DND-41 (cell line): ENCODE results near the gene PLA2G4B.

Experiments
- ATAC-seq: fragments of 200-7000 bp; cut with Tn5 transposase; 3 replicates; pipeline ENCODE4 v1.9.1; 2021; ENCODE audit warnings: low read depth; ENCODE audit not compliant: insufficient read depth
- DNase-seq: peaks from one replicate; pipeline ENCODE4 v3.0.0-alpha.2; 2020
- H2AFZ ChIP-seq: 2 replicates; pipeline ENCODE4 v1.6.0; 2012; ENCODE audit warnings: low read depth, low read length
- H3K27ac ChIP-seq: 2 replicates; pipeline ENCODE4 v1.5.1; 2012; ENCODE audit warnings: low read length, inconsistent platforms
- H3K27me3 ChIP-seq: fragments of 200-600 bp; sonication (generic); 2 replicates; pipeline ENCODE4 v1.6.0; 2012; ENCODE audit warnings: low read length, mild to moderate bottlenecking, inconsistent platforms; ENCODE audit not compliant: insufficient read depth, poor library complexity
- H3K36me3 ChIP-seq: 2 replicates; pipeline ENCODE4 v1.5.1; 2012; ENCODE audit warnings: low read length, inconsistent platforms; ENCODE audit not compliant: insufficient read depth
- H3K4me1 ChIP-seq: 2 replicates; pipeline ENCODE4 v1.5.1; 2012; ENCODE audit warnings: mild to moderate bottlenecking, low read length; ENCODE audit not compliant: insufficient read depth
- H3K4me2 ChIP-seq: 2 replicates; pipeline ENCODE4 v1.6.0; 2012; ENCODE audit warnings: mild to moderate bottlenecking, moderate library complexity, low read length, inconsistent platforms; ENCODE audit not compliant: insufficient read depth
- H3K4me3 ChIP-seq, 2 experiments: fragments of 200-600 bp in 1 of 2; shearing (Covaris generic) in 1 of 2; 2 replicates each; pipeline ENCODE4 v1.5.1; 2012 to 2016; ENCODE audit warnings: inconsistent platforms in 2 of 2, low read length in 2 of 2, mild to moderate bottlenecking in 2 of 2, low read depth in 1 of 2, moderate library complexity in 1 of 2
- H3K79me2 ChIP-seq: 2 replicates; pipeline ENCODE4 v1.6.0; 2012; ENCODE audit warnings: low read length, inconsistent platforms; ENCODE audit not compliant: insufficient read depth
- H3K9ac ChIP-seq: 2 replicates; pipeline ENCODE4 v1.6.0; 2012; ENCODE audit warnings: low read depth, mild to moderate bottlenecking, inconsistent platforms, low read length, moderate library complexity
- H3K9me3 ChIP-seq: 2 replicates; pipeline ENCODE4 v1.5.1; 2012; ENCODE audit warnings: low read length, moderate library complexity, mild to moderate bottlenecking, inconsistent platforms; ENCODE audit not compliant: insufficient read depth, severe bottlenecking
- H4K20me1 ChIP-seq: 2 replicates; pipeline ENCODE4 v1.6.0; 2012; ENCODE audit warnings: low read length; ENCODE audit not compliant: insufficient read depth
- EZH2 ChIP-seq: IDR thresholded peaks from 3 replicates; pipeline ENCODE4 v1.6.1; 2012; ENCODE audit warnings: borderline replicate concordance, low read depth, mild to moderate bottlenecking, moderate library complexity, low read length, inconsistent platforms; ENCODE audit not compliant: severe bottlenecking
- TF ChIP-seq, protein P1 (sequence below): IDR thresholded peaks from 2 replicates; pipeline ENCODE4 v1.5.1; 2012; ENCODE audit warnings: borderline replicate concordance, low read length, moderate library complexity, mild to moderate bottlenecking; ENCODE audit not compliant: poor library complexity, severe bottlenecking; ENCODE audit errors: extremely low read depth

Gene PLA2G4B

DNA sequence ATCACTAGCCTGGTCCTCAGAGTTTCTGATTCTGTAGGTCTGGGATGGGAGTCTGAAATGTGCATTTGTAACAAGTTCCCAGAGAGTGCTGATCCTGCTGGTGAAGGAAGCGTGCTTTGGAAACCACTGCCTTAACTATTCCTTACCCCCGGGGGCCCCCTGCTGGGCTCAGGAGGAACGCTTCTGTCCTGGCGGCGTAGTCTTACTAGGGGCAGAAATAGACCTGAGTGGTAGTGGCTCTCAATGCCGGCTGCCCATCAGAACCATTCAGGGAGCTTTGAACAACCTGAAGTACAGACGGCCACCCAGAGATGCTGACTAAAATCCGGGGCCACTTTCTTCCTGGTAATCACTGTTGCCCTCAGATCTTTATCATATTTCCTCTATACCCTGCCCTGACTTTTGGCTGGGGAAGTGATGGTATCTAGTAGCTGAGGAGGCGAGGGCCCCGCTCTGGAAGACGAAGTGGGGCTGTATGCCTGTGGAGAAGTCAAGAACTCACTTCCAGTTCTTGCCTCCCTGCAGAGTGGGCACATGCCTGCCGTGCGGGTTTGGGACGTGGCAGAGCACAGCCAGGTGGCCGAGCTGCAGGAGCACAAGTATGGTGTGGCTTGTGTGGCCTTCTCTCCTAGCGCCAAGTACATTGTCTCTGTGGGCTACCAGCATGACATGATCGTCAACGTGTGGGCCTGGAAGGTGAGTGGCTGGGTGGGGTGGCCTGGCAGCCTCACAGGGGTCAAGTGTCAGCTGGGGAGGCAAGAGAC is 27.0 kb upstream of the PLA2G4B start:
- no peak overlapping the region for H2AFZ ChIP-seq

DNA sequence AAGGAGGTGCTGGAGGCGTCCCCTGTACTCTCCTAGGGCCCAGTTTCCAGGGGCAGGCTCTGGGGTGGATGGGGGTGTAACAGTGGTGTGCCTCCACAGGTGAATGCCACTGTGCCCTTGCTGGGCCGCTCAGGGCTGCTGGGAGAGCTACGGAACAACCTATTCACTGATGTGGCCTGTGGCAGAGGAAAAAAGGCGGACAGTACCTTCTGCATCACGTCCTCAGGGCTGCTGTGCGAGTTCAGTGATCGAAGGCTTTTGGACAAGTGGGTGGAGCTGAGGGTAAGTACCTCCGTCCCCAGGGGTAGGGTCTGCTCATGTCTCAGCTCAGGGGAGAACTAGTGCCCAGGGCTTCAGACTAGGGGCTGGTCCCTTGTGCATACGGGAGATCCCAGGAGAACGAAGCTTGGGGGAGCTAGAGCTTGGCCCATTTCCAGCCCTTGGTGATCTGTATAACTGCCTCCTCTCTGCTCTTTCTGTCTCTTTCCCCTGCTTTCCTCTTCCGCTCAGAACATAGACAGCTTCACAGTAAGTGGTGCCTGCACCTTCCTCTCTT is 25.7 kb upstream of the PLA2G4B start:
- DNase-seq (no peak), ATAC-seq (no peak)
- no peak overlapping the region for H3K4me2 ChIP-seq
- no peaks in the 10 kb centered on the region for H3K4me1 ChIP-seq
- H3K27me3 ChIP-seq, result no peaks in the 10 kb centered on the region
- H3K27ac ChIP-seq, result no peak overlapping the region
- no peak overlapping the region for H2AFZ ChIP-seq
- H3K9ac ChIP-seq, result no peak overlapping the region
- peaks cover 47% of the 10 kb centered on the region for H3K36me3 ChIP-seq
- H3K9me3 ChIP-seq, result no peaks in the 10 kb centered on the region
- H4K20me1 ChIP-seq, result no peaks in the 10 kb centered on the region
- no peak overlapping the region for H3K4me3 ChIP-seq
- TF ChIP-seq EZH2, result no peak
- TF ChIP-seq, protein P1, sequence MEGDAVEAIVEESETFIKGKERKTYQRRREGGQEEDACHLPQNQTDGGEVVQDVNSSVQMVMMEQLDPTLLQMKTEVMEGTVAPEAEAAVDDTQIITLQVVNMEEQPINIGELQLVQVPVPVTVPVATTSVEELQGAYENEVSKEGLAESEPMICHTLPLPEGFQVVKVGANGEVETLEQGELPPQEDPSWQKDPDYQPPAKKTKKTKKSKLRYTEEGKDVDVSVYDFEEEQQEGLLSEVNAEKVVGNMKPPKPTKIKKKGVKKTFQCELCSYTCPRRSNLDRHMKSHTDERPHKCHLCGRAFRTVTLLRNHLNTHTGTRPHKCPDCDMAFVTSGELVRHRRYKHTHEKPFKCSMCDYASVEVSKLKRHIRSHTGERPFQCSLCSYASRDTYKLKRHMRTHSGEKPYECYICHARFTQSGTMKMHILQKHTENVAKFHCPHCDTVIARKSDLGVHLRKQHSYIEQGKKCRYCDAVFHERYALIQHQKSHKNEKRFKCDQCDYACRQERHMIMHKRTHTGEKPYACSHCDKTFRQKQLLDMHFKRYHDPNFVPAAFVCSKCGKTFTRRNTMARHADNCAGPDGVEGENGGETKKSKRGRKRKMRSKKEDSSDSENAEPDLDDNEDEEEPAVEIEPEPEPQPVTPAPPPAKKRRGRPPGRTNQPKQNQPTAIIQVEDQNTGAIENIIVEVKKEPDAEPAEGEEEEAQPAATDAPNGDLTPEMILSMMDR, result no peak
- H3K79me2 ChIP-seq, result no peaks in the 10 kb centered on the region

More for the DNA sequence above, 27.0 kb upstream of the PLA2G4B start:
- no peaks in the 10 kb centered on the region for H3K9me3 ChIP-seq
- DNase-seq, result peak; percentile 62
- no peaks in the 10 kb centered on the region for H3K4me1 ChIP-seq
- H3K79me2 ChIP-seq, result no peaks in the 10 kb centered on the region
- no peaks in the 10 kb centered on the region for H4K20me1 ChIP-seq
- peaks cover 35% of the 10 kb centered on the region for H3K36me3 ChIP-seq
- TF ChIP-seq EZH2, result no peak
- TF ChIP-seq, protein P1, result peak; percentile 75
- H3K9ac ChIP-seq, result no peak overlapping the region
- no peak overlapping the region for H3K4me3 ChIP-seq
- no peak overlapping the region for H3K4me2 ChIP-seq
- no peaks in the 10 kb centered on the region for H3K27me3 ChIP-seq
- H3K27ac ChIP-seq, result no peak overlapping the region
- ATAC-seq, result peak; percentile 92

DNA sequence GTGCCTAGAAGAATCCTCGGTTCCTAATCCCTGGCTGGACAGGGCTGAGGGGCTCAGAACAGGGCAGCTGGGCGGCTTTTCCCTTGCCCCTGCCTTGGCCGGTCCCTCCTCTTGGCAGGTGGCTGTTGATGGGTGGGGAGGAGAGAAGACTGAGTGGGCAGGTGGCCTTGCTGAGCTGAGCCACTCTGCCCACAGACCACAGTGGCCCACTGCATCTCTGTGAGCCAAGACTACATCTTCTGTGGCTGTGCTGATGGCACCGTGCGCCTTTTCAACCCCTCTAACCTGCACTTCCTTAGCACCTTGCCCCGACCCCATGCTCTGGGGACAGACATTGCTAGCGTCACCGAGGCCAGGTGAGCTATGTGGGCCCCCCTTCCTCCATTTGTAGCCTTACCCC is 25.2 kb upstream of the PLA2G4B start:
- no peak overlapping the region for H3K4me2 ChIP-seq
- no peaks in the 10 kb centered on the region for H3K27me3 ChIP-seq
- TF ChIP-seq EZH2, result no peak
- TF ChIP-seq, protein P1, result no peak
- no peak overlapping the region for H3K4me3 ChIP-seq
- no peaks in the 10 kb centered on the region for H3K79me2 ChIP-seq
- H4K20me1 ChIP-seq, result no peaks in the 10 kb centered on the region
- no peak overlapping the region for H3K9ac ChIP-seq
- no peak overlapping the region for H3K27ac ChIP-seq
- no peak overlapping the region for H2AFZ ChIP-seq
- DNase-seq (no peak), ATAC-seq (no peak)
- no peaks in the 10 kb centered on the region for H3K9me3 ChIP-seq
- peaks cover 52% of the 10 kb centered on the region for H3K36me3 ChIP-seq
- H3K4me1 ChIP-seq, result no peaks in the 10 kb centered on the region
